AG09309 (cell line): ENCODE results near the gene PXDC1.
"Not testable (repeated sequence)": the region's sequence is repeated elsewhere in the genome, so short reads cannot be mapped to it uniquely, and the experiment has no call there.

Experiments used
- DNase-seq: peaks from one replicate; pipeline ENCODE4 v3.0.0-alpha.2; 2010; ENCODE audit warnings: low read depth
- H3K4me3 ChIP-seq: 2 replicates; pipeline ENCODE4 v1.5.1; 2011; ENCODE audit warnings: mild to moderate bottlenecking, low read depth, low read length, moderate library complexity; ENCODE audit not compliant: control insufficient read depth
- TF ChIP-seq, protein P1 (sequence below): IDR thresholded peaks from 2 replicates; pipeline ENCODE4 v1.5.1; 2011; ENCODE audit warnings: mild to moderate bottlenecking, low read depth, low read length, inconsistent platforms; ENCODE audit not compliant: insufficient read depth, control insufficient read depth; ENCODE audit errors: missing control alignments

The PXDC1 gene

DNA sequence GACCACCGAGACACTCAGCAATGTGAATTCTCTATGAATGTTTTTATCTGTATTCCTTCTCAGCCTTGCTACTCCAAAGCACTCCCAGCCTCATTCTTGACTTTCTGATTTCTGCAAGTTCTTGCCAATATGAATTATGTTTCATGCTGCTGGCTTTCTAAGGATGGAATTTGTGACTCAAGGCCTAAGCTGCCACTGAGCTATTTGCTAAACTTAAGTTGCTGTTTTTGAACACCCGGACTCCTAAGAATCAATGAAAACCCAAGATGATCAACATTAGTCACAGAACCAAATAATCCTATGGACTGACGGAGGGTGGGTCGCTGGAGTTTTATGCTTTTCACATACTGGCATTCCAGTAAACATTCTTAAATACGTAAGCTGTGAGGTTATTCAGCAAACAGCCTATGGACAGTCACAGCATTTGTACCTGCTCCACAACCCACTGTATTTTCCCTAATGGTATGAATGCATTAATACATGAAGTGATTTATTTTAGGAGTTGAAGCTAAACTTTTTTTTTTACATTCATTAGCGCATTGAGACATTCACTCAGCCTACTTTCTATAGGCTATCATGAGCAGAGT is 8.2 kb upstream of the PXDC1 start:
- TF ChIP-seq, protein P1, sequence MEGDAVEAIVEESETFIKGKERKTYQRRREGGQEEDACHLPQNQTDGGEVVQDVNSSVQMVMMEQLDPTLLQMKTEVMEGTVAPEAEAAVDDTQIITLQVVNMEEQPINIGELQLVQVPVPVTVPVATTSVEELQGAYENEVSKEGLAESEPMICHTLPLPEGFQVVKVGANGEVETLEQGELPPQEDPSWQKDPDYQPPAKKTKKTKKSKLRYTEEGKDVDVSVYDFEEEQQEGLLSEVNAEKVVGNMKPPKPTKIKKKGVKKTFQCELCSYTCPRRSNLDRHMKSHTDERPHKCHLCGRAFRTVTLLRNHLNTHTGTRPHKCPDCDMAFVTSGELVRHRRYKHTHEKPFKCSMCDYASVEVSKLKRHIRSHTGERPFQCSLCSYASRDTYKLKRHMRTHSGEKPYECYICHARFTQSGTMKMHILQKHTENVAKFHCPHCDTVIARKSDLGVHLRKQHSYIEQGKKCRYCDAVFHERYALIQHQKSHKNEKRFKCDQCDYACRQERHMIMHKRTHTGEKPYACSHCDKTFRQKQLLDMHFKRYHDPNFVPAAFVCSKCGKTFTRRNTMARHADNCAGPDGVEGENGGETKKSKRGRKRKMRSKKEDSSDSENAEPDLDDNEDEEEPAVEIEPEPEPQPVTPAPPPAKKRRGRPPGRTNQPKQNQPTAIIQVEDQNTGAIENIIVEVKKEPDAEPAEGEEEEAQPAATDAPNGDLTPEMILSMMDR: no peak
- no peak overlapping the region for H3K4me3 ChIP-seq
- peak; percentile 77 for DNase-seq

DNA sequence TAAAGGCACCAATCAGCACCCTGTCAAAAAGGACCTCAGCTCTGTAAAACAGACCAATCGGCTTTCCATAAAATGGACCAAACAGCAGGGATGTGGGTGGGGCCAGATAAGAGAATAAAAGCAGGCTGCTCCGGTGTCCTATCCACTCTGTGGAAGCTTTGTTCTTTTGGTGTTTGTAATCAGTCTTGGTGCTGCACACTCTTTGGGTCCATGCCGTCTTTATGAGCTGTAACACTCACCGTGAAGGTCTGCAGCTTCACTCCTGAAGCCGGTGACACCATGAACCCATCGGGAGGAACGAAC is 7.3 kb upstream of the PXDC1 start:
- H3K4me3 ChIP-seq: no peak overlapping the region
- no peak for DNase-seq
- TF ChIP-seq, protein P1: no peak

DNA sequence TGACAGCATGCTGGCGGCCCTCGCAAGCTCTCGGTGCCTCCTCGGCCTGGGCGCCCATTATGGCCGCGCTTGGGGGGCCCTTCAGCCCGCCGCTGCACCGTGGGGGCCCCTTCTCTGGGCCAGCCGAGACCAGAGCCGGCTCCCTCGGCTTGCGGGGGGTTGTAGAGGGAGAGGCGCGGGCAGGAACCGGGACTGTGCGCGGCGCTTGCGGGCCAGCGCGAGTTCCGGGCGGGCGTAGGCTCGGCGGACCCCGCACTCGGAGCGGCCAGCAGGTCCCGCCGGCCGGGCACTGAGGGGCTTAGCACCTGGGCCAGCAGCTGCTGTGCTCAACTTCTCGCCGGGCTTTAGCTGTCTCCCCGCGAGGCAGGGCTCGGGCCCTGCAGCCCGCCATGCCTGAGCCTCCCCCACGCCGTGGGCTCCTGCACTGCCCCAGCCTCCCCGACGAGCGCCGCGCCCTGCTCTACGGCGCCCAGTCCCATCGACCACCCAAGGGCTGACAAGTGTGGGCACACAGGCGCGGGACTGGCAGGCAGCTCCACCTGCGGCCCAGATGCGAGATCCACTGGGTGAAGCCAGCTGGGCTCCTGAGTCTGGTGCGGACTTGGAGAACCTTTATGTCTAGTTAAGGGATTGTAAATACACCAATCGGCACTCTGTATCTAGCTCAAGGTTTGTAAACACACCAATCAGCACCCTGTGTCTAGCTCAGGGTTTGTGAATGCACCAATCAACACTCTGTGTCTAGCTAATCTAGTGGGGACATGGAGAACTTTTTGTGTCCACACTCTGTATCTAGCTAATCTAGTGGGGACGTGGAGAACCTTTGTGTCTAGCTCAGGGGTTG is 6.7 kb upstream of the PXDC1 start:
- DNase-seq, H3K4me3 ChIP-seq: not testable (repeated sequence)

DNA sequence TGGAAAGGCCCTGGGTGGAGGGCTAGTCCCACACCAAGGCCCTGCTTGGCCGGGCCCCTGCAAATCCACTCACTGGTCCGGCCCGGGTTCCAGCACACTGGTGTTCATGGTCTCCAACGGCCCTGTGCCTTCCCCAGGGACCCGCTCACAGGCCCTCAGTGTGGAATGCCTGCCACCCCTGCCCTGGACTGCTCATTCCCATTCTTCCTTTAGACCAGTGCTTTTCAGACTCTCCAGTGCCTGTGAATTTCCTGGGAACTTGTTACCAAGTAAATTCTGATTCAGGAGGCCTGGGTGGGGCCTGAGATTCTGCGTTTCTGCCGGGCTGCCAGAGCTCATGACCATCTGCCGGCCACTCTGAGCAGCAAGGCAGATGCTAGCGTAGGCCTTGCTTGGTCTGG is 5.7 kb upstream of the PXDC1 start:
- DNase-seq: no peak
- H3K4me3 ChIP-seq: no peak overlapping the region
- TF ChIP-seq, protein P1: no peak

DNA sequence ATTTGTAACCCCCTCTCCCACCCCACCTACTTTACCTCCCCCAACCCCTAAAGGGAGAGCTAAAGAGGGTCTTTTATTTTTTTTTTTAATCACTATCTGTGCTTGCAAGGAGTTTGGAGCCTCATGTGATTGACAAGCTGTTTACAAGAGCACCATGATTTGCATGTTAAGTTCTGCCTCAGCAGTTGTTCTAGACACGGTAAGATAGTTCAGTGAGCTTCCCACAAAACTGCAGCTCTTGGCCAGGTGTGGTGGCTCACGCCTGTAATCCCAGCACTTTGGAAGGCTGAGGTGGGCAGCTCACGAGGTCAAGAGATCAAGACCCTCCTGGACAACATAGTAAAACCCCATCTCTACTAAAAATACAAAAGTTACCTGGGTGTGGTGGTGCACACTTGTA is 5.0 kb upstream of the PXDC1 start:
- no peak overlapping the region for H3K4me3 ChIP-seq
- TF ChIP-seq, protein P1: no peak

DNA sequence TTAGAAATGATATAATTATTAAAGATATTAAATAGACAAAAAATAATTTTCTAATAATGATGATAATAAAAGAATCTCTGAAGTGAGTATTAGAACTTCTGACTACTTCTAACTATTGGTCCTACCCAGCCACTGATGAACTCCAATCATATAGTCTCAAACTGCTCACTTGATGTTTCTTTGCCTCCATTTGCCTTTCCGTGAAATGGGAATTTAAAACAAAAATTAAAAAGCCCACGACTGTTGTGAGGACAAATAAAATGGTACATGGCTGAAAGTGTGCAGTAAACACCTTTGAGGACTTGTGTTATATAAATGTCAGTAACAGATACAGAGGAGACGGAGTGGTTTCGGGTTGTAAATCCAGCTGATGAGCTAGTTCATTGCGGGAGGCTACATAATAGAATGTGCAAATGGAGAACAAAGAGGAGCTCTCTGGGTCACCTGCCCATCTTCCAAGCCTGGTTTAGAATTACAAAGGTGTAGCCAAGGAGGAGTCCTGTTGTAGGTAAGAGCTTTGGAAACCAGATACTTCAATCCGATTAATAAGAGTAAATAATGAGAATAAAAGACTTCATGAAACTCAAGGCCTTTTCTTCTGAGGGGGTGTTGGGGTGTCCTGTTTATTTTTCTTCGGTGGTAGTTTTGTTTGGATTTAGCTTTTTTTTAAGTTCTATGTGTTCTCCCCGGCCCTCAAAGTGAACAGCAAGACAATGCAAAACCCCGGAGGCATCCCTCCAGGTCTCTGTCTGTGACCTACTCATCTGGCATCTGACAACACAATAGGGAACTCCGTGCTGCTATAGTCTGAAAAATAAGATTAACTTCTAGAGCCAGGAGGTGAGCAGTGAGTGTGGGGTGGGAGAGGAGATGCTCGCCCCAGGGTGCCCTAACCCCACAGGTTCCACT is 4.4 kb upstream of the PXDC1 start:
- TF ChIP-seq, protein P1: no peak
- H3K4me3 ChIP-seq: no peak overlapping the region
- DNase-seq: no peak

More for the DNA sequence above, 5.0 kb upstream of the PXDC1 start:
- no peak for DNase-seq
